ENCODE results near the gene MYOM3. TPM values are rescaled to one million over a fixed set of nuclear protein-coding genes. Genes with fewer than 3 reads are reported as not detected.

MYOM3 gene
- total and polyA plus RNA-seq, 2 of the 4 experiments (the other 2 are of a cell fraction), result 0.03 TPM; not detected in 1

- H4K91ac ChIP-seq (ENCODE audit: insufficient read depth, low read depth, low read length), result no peak overlapping the region
- CTCF ChIA-PET, result interaction anchor here (0.5 kb wide), 1 partner anchor 373 kb away, joined by 4 read pairs; no protein-coding TSS in a partner anchor
- H3K79me1 ChIP-seq (ENCODE audit: low read depth in 1 of 2, low read length in 2 of 2), result no peaks in the 10 kb centered on the region
- BruUV-seq (replicated peaks), result no TSS peak
- no peak overlapping the region for H2AK9ac ChIP-seq (replicated peaks; ENCODE audit: low read depth, low read length, poor library complexity)
- H3K18ac ChIP-seq (ENCODE audit: low read depth, low read length), result no peak overlapping the region
- no peak overlapping the region for H3K4me3 ChIP-seq (ENCODE audit: insufficient read depth, low read depth, low read length)
- H2BK20ac ChIP-seq (ENCODE audit: low read depth, low read length), result no peak overlapping the region
- no peak overlapping the region for H3K9ac ChIP-seq (ENCODE audit: low read depth, low read length)
- intact Hi-C loops (cut with micrococcal nuclease), result no loop called here
- no peak overlapping the region for H3K4me2 ChIP-seq (ENCODE audit: low read depth, low read length)
- H2BK15ac ChIP-seq (ENCODE audit: low read depth, low read length), result no peak overlapping the region
- H4K20me1 ChIP-seq (ENCODE audit: insufficient read depth, low read length), result no peaks in the 10 kb centered on the region
- no peak overlapping the region for H2BK5ac ChIP-seq (ENCODE audit: low read depth, low read length, poor library complexity, severe bottlenecking)
- no peak overlapping the region for H4K5ac ChIP-seq (ENCODE audit: low read depth, low read length)
- no peak for TF ChIP-seq MAFK (IDR thresholded peaks at IDR 0.05; ENCODE audit: low read depth, low read length)
- TF ChIP-seq USF2 (IDR thresholded peaks at IDR 0.05; ENCODE audit: low read depth, low read length), result no peak
- TF ChIP-seq POLR2A (IDR thresholded peaks at IDR 0.05; ENCODE audit: low read depth, low read length), result no peak
- TF ChIP-seq SMC3 (IDR thresholded peaks at IDR 0.05; ENCODE audit: low read depth, low read length), result no peak
- TF ChIP-seq FOS (IDR thresholded peaks at IDR 0.05; ENCODE audit: low read depth, low read length), result no peak
- TF ChIP-seq RFX5 (IDR thresholded peaks at IDR 0.05; ENCODE audit: low read depth, low read length), result no peak
- TF ChIP-seq NFE2L2 (IDR thresholded peaks at IDR 0.05; ENCODE audit: low read depth, low read length), result no peak
- TF ChIP-seq ELK1 (IDR thresholded peaks at IDR 0.05; ENCODE audit: borderline replicate concordance, low read depth, low read length), result no peak
- DNase-seq, result no peak
- peaks cover 65% of the 10 kb centered on the region for H3K27me3 ChIP-seq (ENCODE audit: control insufficient read depth, insufficient read depth, low read length)
- in situ Hi-C loops (cut with MboI; ENCODE audit: low sequenced_read_pairs), result no loop called here
- no peaks in the 10 kb centered on the region for H3K4me1 ChIP-seq (ENCODE audit: control insufficient read depth, insufficient read depth, low read length)
- 58% methylated on average over 4 of the region's 14 CpGs; no CpG with 5 or more reads in 1 of the 2 experiments for whole genome bisulfite sequencing, 2 experiments (ENCODE audit: extremely low coverage in 2 of 2, insufficient read length in 1 of 2)
- no peak overlapping the region for H3K23ac ChIP-seq (ENCODE audit: low read depth, low read length)
- H2AK5ac ChIP-seq (ENCODE audit: low read depth, low read length), result no peak overlapping the region
- no peaks in the 10 kb centered on the region for H3K36me3 ChIP-seq (ENCODE audit: control insufficient read depth, insufficient read depth, low read length)
- no peak overlapping the region for H3K27ac ChIP-seq (ENCODE audit: insufficient read depth, low read length)
- H3K4ac ChIP-seq (ENCODE audit: low read depth, low read length), result no peak overlapping the region
- H2BK120ac ChIP-seq (ENCODE audit: low read depth, low read length), result no peak overlapping the region
- H3K14ac ChIP-seq (replicated peaks; ENCODE audit: low read depth, low read length), result no peak overlapping the region
- H4K8ac ChIP-seq (ENCODE audit: low read depth in 2 of 2, low read length in 2 of 2), result no peak overlapping the region
- no peak overlapping the region for H2AFZ ChIP-seq (replicated peaks; ENCODE audit: low read length, poor library complexity)
- dilution Hi-C loops (cut with HindIII; ENCODE audit: low sequenced_read_pairs, unreplicated experiment), result no loop called here
- no peaks in the 10 kb centered on the region for H3K9me3 ChIP-seq (ENCODE audit: control insufficient read depth, insufficient read depth, low read length)
- no peak overlapping the region for H3K56ac ChIP-seq (ENCODE audit: extremely low read depth, insufficient read depth, low read length)
- ATAC-seq (ENCODE audit: low read depth), result no peak
- H3K9me1 ChIP-seq (ENCODE audit: insufficient read depth, low read length), result peaks cover 3% of the 10 kb centered on the region; the same call in 1 of the 2 replicates
- POLR2A ChIA-PET (ENCODE audit: unreplicated experiment), result no interaction called here
Observed at GRCh38 chr1:24095140-24095859, 16.6 kb downstream of the MYOM3 start.
